Smooth muscle cell of the pulmonary artery (primary cell): ENCODE measurements around the gene PSG2. TPM values are rescaled to one million over a fixed set of nuclear protein-coding genes. Genes with fewer than 3 reads are reported as not detected.

Experiments used
- total RNA-seq: library from RNA; depleted of rRNA; stranded (reverse); fragments of >200 nt; gene quantifications from 2 replicates; pipeline ENCODE4 v1.2.3, GENCODE V29; 2014

Gene PSG2
- total RNA-seq: 0.13 and 0.73 TPM in 2 replicates

GRCh38 chr19:43082601-43083000 lies at the start of gene PSG2:
Gene PSG2, minus strand, starts transcription at chr19:43082701. Its CDS starts 132 bp downstream, at chr19:43082569.

GRCh38 chr19:43026369-43026768 lies 56.1 kb downstream of the PSG2 start, which contains the start of gene PSG11:
Gene PSG11, minus strand, starts transcription at chr19:43026469. Its CDS starts 97 bp downstream, at chr19:43026372.

Other genes with a start within 250 kb of the PSG2 start
- gene PSG1, start 203.0 kb downstream of the PSG2 start, total RNA-seq: 1.7 TPM in 1 of 2 replicates, not detected in the other
- gene PSG6, start 164.8 kb downstream of the PSG2 start, total RNA-seq: not detected in 2 replicates
- 0.30 TPM in 1 of 2 replicates, not detected in the other for gene PSG7, start 145.5 kb downstream of the PSG2 start, total RNA-seq
- not detected in 2 replicates for gene PSG11, start 56.2 kb downstream of the PSG2 start, total RNA-seq
- 0.26 and 6.9 TPM in 2 replicates for gene PSG5, start 103.8 kb upstream of the PSG2 start, total RNA-seq
- gene PSG4, start 122.9 kb upstream of the PSG2 start, total RNA-seq: 0.36 TPM in 1 of 2 replicates, not detected in the other
- 0.13 TPM in 1 of 2 replicates, not detected in the other for gene PSG9, start 186.8 kb upstream of the PSG2 start, total RNA-seq